ENCODE results near the gene MCC.
A peak's percentile ranks its signal among the peaks of the same experiment; 100 is the strongest.

DNA sequence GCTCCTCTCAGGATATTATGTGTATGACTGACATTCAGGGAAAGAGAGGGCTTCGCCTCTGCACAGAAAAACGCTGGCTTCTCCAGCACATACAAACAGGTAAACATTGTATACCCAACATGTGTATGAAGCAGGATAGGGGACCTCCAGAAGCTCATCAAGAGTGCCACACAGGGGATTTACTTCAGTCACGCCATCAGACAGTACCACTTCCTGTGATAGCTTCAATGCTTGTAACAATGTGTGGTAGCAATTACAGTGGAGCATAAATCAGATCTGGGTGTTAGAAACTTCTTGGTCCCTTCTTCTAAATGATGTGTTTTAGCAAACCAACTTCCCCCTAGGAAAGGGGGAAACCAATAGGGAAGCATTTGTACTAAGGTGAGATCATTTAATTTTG lies 214.3 kb downstream of the MCC start:
- TF ChIP-seq TRIM28 (IDR thresholded peaks at IDR 0.05; ENCODE audit: borderline replicate concordance, low read length) (no peak), ZEB2 (tag by site-specific recombination; IDR thresholded peaks at IDR 0.05) (no peak), ZBTB1 (tag by site-specific recombination; IDR thresholded peaks at IDR 0.05) (no peak), ZNF274 (IDR thresholded peaks at IDR 0.05; ENCODE audit: low read length) (no peak), ZNF274 (tag by site-specific recombination; IDR thresholded peaks at IDR 0.05; ENCODE audit: borderline replicate concordance) (no peak), ZNF785 (tag by site-specific recombination; IDR thresholded peaks at IDR 0.05) (no peak), ZNF76 (tag by site-specific recombination; IDR thresholded peaks at IDR 0.05; ENCODE audit: borderline replicate concordance, low read depth) (no peak), ZNF140 (tag by site-specific recombination; IDR thresholded peaks at IDR 0.05) (no peak), GFI1B (tag by site-specific recombination; IDR thresholded peaks at IDR 0.05) (no peak), ZNF791 (tag by site-specific recombination; IDR thresholded peaks at IDR 0.05) (no peak), BCL11B (tag by site-specific recombination; IDR thresholded peaks at IDR 0.05; ENCODE audit: low read depth) (no peak), MZF1 (tag by site-specific recombination; IDR thresholded peaks at IDR 0.05; ENCODE audit: borderline replicate concordance) (peak; percentile 55; the same call in 1 of the 2 replicates), ZNF223 (tag by site-specific recombination; IDR thresholded peaks at IDR 0.05) (no peak), ZNF416 (tag by site-specific recombination; IDR thresholded peaks at IDR 0.05) (no peak)
- TF ChIP-seq, protein P1, sequence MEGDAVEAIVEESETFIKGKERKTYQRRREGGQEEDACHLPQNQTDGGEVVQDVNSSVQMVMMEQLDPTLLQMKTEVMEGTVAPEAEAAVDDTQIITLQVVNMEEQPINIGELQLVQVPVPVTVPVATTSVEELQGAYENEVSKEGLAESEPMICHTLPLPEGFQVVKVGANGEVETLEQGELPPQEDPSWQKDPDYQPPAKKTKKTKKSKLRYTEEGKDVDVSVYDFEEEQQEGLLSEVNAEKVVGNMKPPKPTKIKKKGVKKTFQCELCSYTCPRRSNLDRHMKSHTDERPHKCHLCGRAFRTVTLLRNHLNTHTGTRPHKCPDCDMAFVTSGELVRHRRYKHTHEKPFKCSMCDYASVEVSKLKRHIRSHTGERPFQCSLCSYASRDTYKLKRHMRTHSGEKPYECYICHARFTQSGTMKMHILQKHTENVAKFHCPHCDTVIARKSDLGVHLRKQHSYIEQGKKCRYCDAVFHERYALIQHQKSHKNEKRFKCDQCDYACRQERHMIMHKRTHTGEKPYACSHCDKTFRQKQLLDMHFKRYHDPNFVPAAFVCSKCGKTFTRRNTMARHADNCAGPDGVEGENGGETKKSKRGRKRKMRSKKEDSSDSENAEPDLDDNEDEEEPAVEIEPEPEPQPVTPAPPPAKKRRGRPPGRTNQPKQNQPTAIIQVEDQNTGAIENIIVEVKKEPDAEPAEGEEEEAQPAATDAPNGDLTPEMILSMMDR (tag by site-specific recombination; IDR thresholded peaks at IDR 0.05) = no peak
